Measurements from ENCODE around the gene NECTIN4. TPM values are rescaled to one million over a fixed set of nuclear protein-coding genes. Genes with fewer than 3 reads are reported as not detected.

Gene NECTIN4
- total and polyA plus RNA-seq, 2 experiments from 2014 or later, result 0.16 TPM; not detected in 1

GRCh38 chr1:161074676-161075368, 14.5 kb downstream of the NECTIN4 start (continued):
- no peak for TF ChIP-seq ZNF462 (CRISPR knock-in tag; IDR thresholded peaks at IDR 0.05)
- no peak for TF ChIP-seq ETS1 (IDR thresholded peaks at IDR 0.05)
- TF ChIP-seq STAT1 (IDR thresholded peaks at IDR 0.05; ENCODE audit: unreplicated experiment), result no peak

DNA sequence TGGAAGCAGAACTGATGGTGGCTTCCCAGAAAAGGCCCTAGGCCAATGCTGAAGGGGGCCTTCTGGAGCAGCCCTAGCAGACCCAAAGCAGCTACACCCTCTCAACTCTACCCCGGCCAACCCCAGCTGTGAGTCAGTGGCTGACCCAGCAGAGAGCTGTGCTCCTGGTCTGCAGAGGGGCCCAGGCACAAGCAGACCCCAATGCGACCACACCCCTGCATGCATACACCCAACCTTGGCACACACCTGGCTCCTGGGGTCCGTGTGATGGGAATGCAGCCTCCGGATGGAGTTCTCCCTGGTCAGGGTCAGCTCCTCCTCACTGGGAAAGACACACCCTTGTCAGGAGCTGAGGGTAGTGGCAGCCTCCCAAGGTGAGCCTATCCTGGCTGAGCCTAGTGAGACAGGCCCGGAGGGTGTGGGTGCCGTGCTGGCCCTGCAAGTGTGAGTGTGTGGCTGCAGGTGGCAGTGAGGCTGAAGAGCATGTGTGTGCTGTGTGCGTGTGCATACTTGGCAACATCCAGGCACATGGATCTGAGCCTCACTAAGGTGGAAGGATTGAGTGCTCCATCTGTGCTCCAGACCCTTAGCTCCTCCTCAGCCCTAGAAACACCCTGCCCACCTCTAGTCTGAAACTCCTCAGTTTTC, 15.8 kb downstream of the NECTIN4 start:
- Mint-ChIP-seq H3K36me3 (ENCODE audit: low read depth) (no peaks in the 10 kb centered on the region), H3K27me3 (ENCODE audit: insufficient read depth, low read depth, poor library complexity) (peaks cover 8% of the 10 kb centered on the region), H3K4me3 (no peak overlapping the region), H3K9me3 (no peaks in the 10 kb centered on the region), H3K27ac (no peak overlapping the region), H3K4me1 (no peaks in the 10 kb centered on the region; the same call in 2 of the 3 replicates)
- Histone ChIP-seq H3K4me3 (no peak overlapping the region), H4K20me1 (replicated peaks; ENCODE audit: insufficient read depth) (no peaks in the 10 kb centered on the region), H3K27me3 (ENCODE audit: insufficient read depth) (no peaks in the 10 kb centered on the region), H3K4me2 (no peak overlapping the region), H3K27ac (ENCODE audit: low read depth) (no peak overlapping the region), H3K9me2 (ENCODE audit: insufficient read depth) (no peaks in the 10 kb centered on the region), H2AFZ (no peak overlapping the region), H3K79me2 (replicated peaks; ENCODE audit: insufficient read depth) (no peaks in the 10 kb centered on the region), H3F3A (replicated peaks; ENCODE audit: low read depth) (no peaks in the 10 kb centered on the region), H3K36me3 (ENCODE audit: insufficient read depth) (no peaks in the 10 kb centered on the region), H3K4me1 (ENCODE audit: insufficient read depth) (0 out of 2 replicates have a peak, but pooled peaks cover 2% of the 10 kb centered on the region)
- ATAC-seq (peak; percentile 52), DNase-seq (ENCODE audit: low spot score) (no peak)
- no peak for TF ChIP-seq CREB1 (CRISPR knock-in tag; IDR thresholded peaks at IDR 0.05; ENCODE audit: low read depth)
- TF ChIP-seq, protein P1, sequence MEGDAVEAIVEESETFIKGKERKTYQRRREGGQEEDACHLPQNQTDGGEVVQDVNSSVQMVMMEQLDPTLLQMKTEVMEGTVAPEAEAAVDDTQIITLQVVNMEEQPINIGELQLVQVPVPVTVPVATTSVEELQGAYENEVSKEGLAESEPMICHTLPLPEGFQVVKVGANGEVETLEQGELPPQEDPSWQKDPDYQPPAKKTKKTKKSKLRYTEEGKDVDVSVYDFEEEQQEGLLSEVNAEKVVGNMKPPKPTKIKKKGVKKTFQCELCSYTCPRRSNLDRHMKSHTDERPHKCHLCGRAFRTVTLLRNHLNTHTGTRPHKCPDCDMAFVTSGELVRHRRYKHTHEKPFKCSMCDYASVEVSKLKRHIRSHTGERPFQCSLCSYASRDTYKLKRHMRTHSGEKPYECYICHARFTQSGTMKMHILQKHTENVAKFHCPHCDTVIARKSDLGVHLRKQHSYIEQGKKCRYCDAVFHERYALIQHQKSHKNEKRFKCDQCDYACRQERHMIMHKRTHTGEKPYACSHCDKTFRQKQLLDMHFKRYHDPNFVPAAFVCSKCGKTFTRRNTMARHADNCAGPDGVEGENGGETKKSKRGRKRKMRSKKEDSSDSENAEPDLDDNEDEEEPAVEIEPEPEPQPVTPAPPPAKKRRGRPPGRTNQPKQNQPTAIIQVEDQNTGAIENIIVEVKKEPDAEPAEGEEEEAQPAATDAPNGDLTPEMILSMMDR (conservative IDR thresholded peaks at IDR 0.05; ENCODE audit: low read depth in 2 of 2), result peak in 1 of 2 experiments; percentile 23; a peak in 2 of 4 replicates

Data from GM23338 (cell line).